Measurements from ENCODE around the gene HCRTR1.

The HCRTR1 gene

DNA sequence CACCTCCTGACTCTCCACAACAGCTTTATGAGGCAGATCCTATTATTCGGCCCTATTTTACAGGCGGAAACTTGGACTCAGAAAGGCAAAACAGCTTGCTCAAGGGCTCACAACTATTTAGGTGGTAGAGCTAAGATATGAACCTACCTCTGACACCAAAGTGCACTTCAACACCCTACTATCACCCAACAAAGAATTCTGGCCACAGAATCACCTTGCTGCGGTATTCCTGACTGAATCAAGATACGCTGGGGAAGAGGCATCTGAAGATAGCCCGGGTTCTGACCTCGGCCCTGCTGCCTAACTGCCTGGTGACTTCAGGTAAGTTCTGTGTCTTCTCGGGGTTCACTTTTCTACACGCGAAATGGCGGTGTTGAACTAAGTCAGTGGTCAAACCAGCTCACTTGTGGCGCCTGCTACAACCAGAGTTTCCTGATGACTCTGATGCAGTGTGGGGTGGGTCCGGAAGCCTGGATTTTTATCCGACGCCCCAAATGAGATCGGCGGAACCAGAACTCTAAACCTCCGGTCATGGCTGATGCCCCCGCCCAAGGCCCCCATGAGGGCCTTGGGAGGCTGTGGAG, 26.6 kb downstream of the HCRTR1 start:
- TF ChIP-seq, protein P1, sequence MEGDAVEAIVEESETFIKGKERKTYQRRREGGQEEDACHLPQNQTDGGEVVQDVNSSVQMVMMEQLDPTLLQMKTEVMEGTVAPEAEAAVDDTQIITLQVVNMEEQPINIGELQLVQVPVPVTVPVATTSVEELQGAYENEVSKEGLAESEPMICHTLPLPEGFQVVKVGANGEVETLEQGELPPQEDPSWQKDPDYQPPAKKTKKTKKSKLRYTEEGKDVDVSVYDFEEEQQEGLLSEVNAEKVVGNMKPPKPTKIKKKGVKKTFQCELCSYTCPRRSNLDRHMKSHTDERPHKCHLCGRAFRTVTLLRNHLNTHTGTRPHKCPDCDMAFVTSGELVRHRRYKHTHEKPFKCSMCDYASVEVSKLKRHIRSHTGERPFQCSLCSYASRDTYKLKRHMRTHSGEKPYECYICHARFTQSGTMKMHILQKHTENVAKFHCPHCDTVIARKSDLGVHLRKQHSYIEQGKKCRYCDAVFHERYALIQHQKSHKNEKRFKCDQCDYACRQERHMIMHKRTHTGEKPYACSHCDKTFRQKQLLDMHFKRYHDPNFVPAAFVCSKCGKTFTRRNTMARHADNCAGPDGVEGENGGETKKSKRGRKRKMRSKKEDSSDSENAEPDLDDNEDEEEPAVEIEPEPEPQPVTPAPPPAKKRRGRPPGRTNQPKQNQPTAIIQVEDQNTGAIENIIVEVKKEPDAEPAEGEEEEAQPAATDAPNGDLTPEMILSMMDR (IDR thresholded peaks at IDR 0.05; ENCODE audit: low read depth, low read length) = no peak
- peak overlapping the region; percentile 95 for H3K4me3 ChIP-seq (ENCODE audit: low read depth, low read length)

DNA sequence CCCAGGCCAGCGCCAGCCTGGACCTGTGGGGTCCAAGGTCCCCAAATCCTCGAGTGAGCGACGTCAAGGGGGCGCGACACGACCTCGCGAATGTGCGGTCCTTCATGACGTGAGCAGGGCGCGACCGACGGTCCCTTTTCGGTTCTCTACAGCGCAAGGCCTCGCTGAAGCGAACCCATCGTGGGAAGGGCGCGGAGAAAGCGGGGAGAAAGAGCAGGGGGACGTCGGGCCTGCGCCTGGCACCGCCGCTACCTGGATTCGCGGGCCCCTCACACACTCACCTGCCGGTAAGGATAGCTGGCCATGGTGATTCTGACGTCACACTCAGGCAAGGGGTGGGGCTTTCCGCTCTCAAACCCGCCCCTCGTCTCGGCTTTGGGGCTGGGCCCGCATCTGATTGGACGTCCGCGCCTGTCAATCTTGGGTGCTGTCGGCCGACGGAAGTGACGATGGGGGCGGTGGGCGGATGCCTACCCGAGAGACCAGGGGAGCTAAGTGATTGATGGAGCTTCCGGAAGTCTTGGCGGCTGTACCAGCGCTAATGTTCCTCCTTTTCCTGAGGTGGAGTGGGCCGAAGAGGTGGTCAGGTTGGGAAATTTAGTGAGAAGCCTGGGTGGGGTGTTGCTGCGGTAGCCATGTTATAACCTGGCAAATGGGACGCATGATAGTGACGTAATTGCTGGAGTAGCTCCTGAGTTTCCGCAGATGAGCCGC, 27.2 kb downstream of the HCRTR1 start, which contains the start of gene PEF1:
Gene PEF1 (minus strand): TSS at position 317 of the 714 bp plus-strand sequence. CDS start 12 bp downstream, at position 305.
- TF ChIP-seq, protein P1 (IDR thresholded peaks at IDR 0.05; ENCODE audit: low read depth, low read length) = no peak
- peak within 1 kb of the TSS; percentile 95 for H3K4me3 ChIP-seq (ENCODE audit: low read depth, low read length)

DNA sequence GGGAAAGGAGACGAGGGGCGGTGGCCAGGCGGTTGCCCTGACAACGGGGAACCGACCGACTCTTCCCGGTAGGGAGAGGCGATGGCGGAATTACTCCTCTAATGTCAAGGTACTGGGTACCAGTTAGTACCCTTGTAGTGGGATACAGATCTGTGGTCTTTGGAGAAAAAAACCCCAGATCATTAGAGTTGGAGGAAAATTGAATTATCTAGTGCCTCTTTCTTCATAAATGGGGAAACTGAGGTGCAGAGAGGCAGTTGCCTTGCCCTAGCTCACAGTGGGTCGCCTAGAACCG, 27.7 kb downstream of the HCRTR1 start:
- TF ChIP-seq, protein P1 (IDR thresholded peaks at IDR 0.05; ENCODE audit: low read depth, low read length) = no peak
- H3K4me3 ChIP-seq (ENCODE audit: low read depth, low read length) = peak overlapping the region; percentile 95

DNA sequence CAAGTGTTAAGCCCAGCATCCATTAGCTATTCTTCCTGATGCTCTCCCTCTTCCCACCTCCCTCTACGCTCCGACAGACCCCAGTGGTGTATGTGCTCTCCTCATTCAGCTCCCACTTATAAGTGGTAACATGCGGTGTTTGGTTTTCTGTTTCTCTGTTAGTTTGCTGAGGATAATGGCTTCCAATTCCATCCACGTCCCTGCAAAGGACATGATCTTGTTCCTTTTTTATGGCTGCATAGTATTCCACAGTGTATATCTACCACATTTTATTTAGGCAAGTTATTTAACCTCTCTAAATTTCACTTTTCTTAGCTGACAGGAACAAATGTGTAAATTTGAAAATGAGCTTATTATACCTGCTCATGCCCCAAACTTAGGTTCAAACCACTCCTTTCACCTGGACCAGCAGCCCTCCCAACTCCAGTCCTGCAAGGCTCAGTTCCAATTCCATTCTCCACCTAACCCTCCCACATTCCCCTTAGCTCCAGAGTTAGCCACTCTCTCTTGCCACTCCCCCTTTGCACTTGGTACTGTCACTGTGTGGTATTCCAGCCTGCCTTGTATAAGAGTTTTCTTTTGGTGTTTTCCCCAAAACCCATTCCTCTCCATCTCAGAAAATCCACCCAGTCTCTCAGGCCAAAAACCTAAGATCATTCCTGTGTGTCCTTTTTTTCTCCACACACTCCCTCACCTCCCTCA, 28.9 kb downstream of the HCRTR1 start:
- TF ChIP-seq, protein P1 (IDR thresholded peaks at IDR 0.05; ENCODE audit: low read depth, low read length) = no peak
- no peak overlapping the region for H3K4me3 ChIP-seq (ENCODE audit: low read depth, low read length)

DNA sequence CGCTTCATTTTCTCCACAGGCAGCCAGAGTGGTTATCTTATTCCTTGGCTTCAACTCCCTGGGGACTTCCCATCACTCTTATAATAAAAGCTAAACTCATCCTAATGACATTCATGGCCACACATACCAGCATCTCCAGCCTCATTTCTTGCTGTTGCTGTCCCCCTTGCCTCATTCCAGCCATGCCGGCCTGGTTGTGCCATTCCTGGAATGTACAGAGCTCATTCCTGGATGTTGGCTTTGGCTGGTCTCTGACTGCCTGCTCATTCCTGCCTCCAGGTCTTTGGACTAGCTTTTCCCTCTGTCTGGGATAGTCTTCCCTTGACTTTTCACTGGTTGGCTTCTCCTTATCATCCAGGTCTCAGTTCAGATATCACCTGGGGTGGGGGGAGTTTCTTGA, 29.6 kb downstream of the HCRTR1 start:
- TF ChIP-seq, protein P1 (IDR thresholded peaks at IDR 0.05; ENCODE audit: low read depth, low read length) = no peak
- no peak overlapping the region for H3K4me3 ChIP-seq (ENCODE audit: low read depth, low read length)

DNA sequence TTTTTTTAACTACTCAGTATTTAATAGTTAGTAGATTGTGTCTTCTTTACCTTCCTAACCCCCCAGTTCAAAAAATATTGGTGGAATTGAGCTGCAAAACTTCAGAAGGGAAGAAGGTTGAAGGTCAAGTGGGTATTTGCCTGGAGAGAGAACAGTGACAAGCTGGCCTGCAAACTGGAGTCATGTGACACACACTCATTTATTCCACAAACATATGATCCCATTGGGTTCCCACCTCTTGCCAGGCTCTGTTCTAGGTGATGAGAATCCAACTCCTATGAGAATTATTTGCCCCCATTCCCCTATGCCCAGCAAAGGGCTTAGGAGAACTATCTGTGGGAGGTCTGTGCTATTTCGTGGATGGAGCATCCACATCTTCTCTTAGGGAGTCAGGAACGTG, 30.7 kb downstream of the HCRTR1 start:
- H3K4me3 ChIP-seq (ENCODE audit: low read depth, low read length) = no peak overlapping the region
- TF ChIP-seq, protein P1 (IDR thresholded peaks at IDR 0.05; ENCODE audit: low read depth, low read length) = no peak
